IMR-90 (cell line): ENCODE results near the gene KDM5B. TPM values are rescaled to one million over a fixed set of nuclear protein-coding genes. Genes with fewer than 3 reads are reported as not detected.
A peak's percentile ranks its signal among the peaks of the same experiment; 100 is the strongest.

Experiments
- ATAC-seq: fragments of 200-7000 bp; cut with Tn5 transposase; 2 replicates; pipeline ENCODE4 v1.9.1; 2020; ENCODE audit warnings: low read depth, mild to moderate bottlenecking, moderate library complexity
- BruUV-seq: library from RNA; stranded (reverse); fragments of 400-500 nt; replicated peaks from 2 replicates; lab custom pipeline; 2021; lab: Mats Ljungman, UMichigan
- CTCF ChIA-PET: fragments of 300-600 bp; formaldehyde crosslinking; extraction: SDS; loops from one replicate; lab custom pipeline; 2021; ENCODE audit warnings: antibody characterized with exemption; lab: Yijun Ruan, JAX
- POLR2A ChIA-PET: fragments of 300-600 bp; sonication (Branson Sonifier 250); formaldehyde crosslinking; loops from one replicate; lab custom pipeline; 2022; ENCODE audit warnings: antibody characterized with exemption; ENCODE audit not compliant: unreplicated experiment; lab: Charles Lee
- DNase-seq: peaks from one replicate; pipeline ENCODE4 v3.0.0; 2013
- H2AFZ ChIP-seq: replicated peaks from 2 replicates; pipeline ENCODE3; 2013; ENCODE audit warnings: low read length, mild to moderate bottlenecking; ENCODE audit not compliant: poor library complexity
- H2AK5ac ChIP-seq: 2 replicates; pipeline ENCODE4 v1.6.1; 2013; ENCODE audit warnings: low read depth, low read length, inconsistent platforms
- H2AK9ac ChIP-seq: replicated peaks from 2 replicates; pipeline ENCODE3; 2013; ENCODE audit warnings: mild to moderate bottlenecking, low read depth, low read length, moderate library complexity; ENCODE audit not compliant: poor library complexity
- H2BK120ac ChIP-seq: 2 replicates; pipeline ENCODE4 v1.6.1; 2013; ENCODE audit warnings: low read depth, low read length, inconsistent platforms
- H2BK15ac ChIP-seq: 3 replicates; pipeline ENCODE4 v1.6.1; 2013; ENCODE audit warnings: low read depth, low read length, inconsistent platforms
- H2BK20ac ChIP-seq: 2 replicates; pipeline ENCODE4 v1.6.1; 2013; ENCODE audit warnings: low read depth, mild to moderate bottlenecking, inconsistent platforms, low read length, moderate library complexity
- H2BK5ac ChIP-seq: 2 replicates; pipeline ENCODE4 v1.6.1; 2013; ENCODE audit warnings: mild to moderate bottlenecking, low read depth, low read length, inconsistent platforms; ENCODE audit not compliant: poor library complexity, severe bottlenecking
- H3K14ac ChIP-seq: replicated peaks from 2 replicates; pipeline ENCODE4 v1.6.1; 2013; ENCODE audit warnings: low read depth, low read length, inconsistent platforms
- H3K18ac ChIP-seq: 2 replicates; pipeline ENCODE4 v1.6.1; 2013; ENCODE audit warnings: low read depth, low read length, control low read depth
- H3K23ac ChIP-seq: 2 replicates; pipeline ENCODE4 v1.6.1; 2013; ENCODE audit warnings: low read depth, low read length, inconsistent platforms
- H3K27ac ChIP-seq: 2 replicates; pipeline ENCODE4 v1.5.1; 2013; ENCODE audit warnings: mild to moderate bottlenecking, control low read depth, low read length; ENCODE audit not compliant: insufficient read depth
- H3K27me3 ChIP-seq: 2 replicates; pipeline ENCODE4 v1.6.1; 2013; ENCODE audit warnings: low read length; ENCODE audit not compliant: control insufficient read depth, insufficient read depth
- H3K36me3 ChIP-seq: 2 replicates; pipeline ENCODE4 v1.6.1; 2013; ENCODE audit warnings: low read length, mixed read lengths; ENCODE audit not compliant: control insufficient read depth, insufficient read depth
- H3K4ac ChIP-seq: 2 replicates; pipeline ENCODE4 v1.6.1; 2013; ENCODE audit warnings: low read depth, low read length, inconsistent platforms
- H3K4me1 ChIP-seq: 2 replicates; pipeline ENCODE4 v1.6.1; 2013; ENCODE audit warnings: low read length, mixed read lengths; ENCODE audit not compliant: control insufficient read depth, insufficient read depth
- H3K4me2 ChIP-seq: 2 replicates; pipeline ENCODE4 v1.6.1; 2013; ENCODE audit warnings: low read depth, mild to moderate bottlenecking, control low read depth, low read length, moderate library complexity
- H3K4me3 ChIP-seq: 2 replicates; pipeline ENCODE4 v1.5.1; 2013; ENCODE audit warnings: low read depth, mild to moderate bottlenecking, control low read depth, low read length, moderate library complexity; ENCODE audit not compliant: insufficient read depth
- H3K56ac ChIP-seq: 2 replicates; pipeline ENCODE4 v1.6.1; 2013; ENCODE audit warnings: low read length, inconsistent platforms; ENCODE audit not compliant: insufficient read depth; ENCODE audit errors: extremely low read depth
- H3K79me1 ChIP-seq, 2 experiments: 2 replicates each; pipeline ENCODE4 v1.6.1; 2013; ENCODE audit warnings: low read length in 2 of 2, inconsistent platforms in 1 of 2, low read depth in 1 of 2
- H3K9ac ChIP-seq: 2 replicates; pipeline ENCODE4 v1.6.1; 2013; ENCODE audit warnings: low read depth, low read length, control low read depth
- H3K9me1 ChIP-seq: 2 replicates; pipeline ENCODE4 v1.6.1; 2013; ENCODE audit warnings: low read length, inconsistent platforms; ENCODE audit not compliant: insufficient read depth
- H3K9me3 ChIP-seq: 2 replicates; pipeline ENCODE4 v1.6.1; 2013; ENCODE audit warnings: low read length; ENCODE audit not compliant: control insufficient read depth, insufficient read depth
- H4K20me1 ChIP-seq: 2 replicates; pipeline ENCODE4 v1.6.1; 2013; ENCODE audit warnings: low read length, inconsistent platforms; ENCODE audit not compliant: insufficient read depth
- H4K5ac ChIP-seq: 2 replicates; pipeline ENCODE4 v1.6.1; 2013; ENCODE audit warnings: mild to moderate bottlenecking, low read depth, low read length, control low read depth
- H4K8ac ChIP-seq, 2 experiments: 2 replicates each; pipeline ENCODE4 v1.6.1; 2013; ENCODE audit warnings: low read depth in 2 of 2, low read length in 2 of 2, control low read depth in 1 of 2, inconsistent platforms in 1 of 2
- H4K91ac ChIP-seq: 2 replicates; pipeline ENCODE4 v1.6.1; 2013; ENCODE audit warnings: low read depth, low read length, inconsistent platforms; ENCODE audit not compliant: insufficient read depth
- FOS ChIP-seq: fragments of 150-350 bp; IDR thresholded peaks from 2 replicates; pipeline ENCODE4 v1.6.1; 2016; ENCODE audit warnings: low read depth, low read length
- MAFK ChIP-seq: IDR thresholded peaks from 2 replicates; pipeline ENCODE4 v1.6.1; 2012; ENCODE audit warnings: low read depth, low read length, improper control_type of control experiment
- RCOR1 ChIP-seq: IDR thresholded peaks from 2 replicates; pipeline ENCODE4 v1.6.1; 2012; ENCODE audit warnings: mild to moderate bottlenecking, low read length, improper control_type of control experiment; ENCODE audit not compliant: insufficient replicate concordance
- RFX5 ChIP-seq: IDR thresholded peaks from 2 replicates; pipeline ENCODE4 v1.8.0; 2012; ENCODE audit warnings: low read depth, mild to moderate bottlenecking, low read length, moderate library complexity
- WGBS, 2 experiments: methylation state at CpG; one replicate each; pipeline versions ENCODE4 v1.1.5 to v1.1.7; 2013; ENCODE audit warnings: missing lambda C conversion rate in 2 of 2; ENCODE audit not compliant: insufficient read length in 1 of 2; ENCODE audit errors: extremely low coverage in 2 of 2; 5-methylcytosine and 5-hydroxymethylcytosine counted together
- dilution Hi-C: fragments of 300-500 bp; cut with HindIII; formaldehyde crosslinking; loops from one replicate; pipeline ENCODE4 v1.14.3; 2018; ENCODE audit warnings: low sequenced_read_pairs; ENCODE audit not compliant: unreplicated experiment
- in situ Hi-C: fragments of 300-500 bp; cut with MboI; formaldehyde crosslinking; loops from 3 replicates; pipeline ENCODE4 v1.14.3; 2019; ENCODE audit warnings: low sequenced_read_pairs, inconsistent platforms, mixed read lengths
- intact Hi-C: fragments of 100-400 bp; cut with micrococcal nuclease; formaldehyde crosslinking; loops from 2 replicates; pipeline ENCODE4 v1.10.0; 2022
- polyA plus RNA-seq, 3 experiments: library from polyadenylated mRNA; depleted of rRNA; stranded (reverse); fragments of >200 nt; gene quantifications; 2 replicates each; pipeline ENCODE4 v1.2.3, GENCODE V29; 2012; ENCODE audit warnings: low replicate concordance in 1 of 3
- total RNA-seq: library from RNA; depleted of rRNA; stranded (reverse); fragments of >200 nt; gene quantifications from 2 replicates; pipeline ENCODE4 v1.2.3, GENCODE V29; 2012
- TF ChIP-seq, protein P1 (sequence below): fragments of 150-350 bp; IDR thresholded peaks from 2 replicates; pipeline ENCODE4 v1.6.1; 2016; ENCODE audit warnings: low read depth, mild to moderate bottlenecking, low read length, moderate library complexity, borderline replicate concordance

The KDM5B gene
- total and polyA plus RNA-seq, 2 of the 4 experiments (the other 2 are of a cell fraction), result 28.8 to 82.1 TPM

GRCh38 chr1:202786804-202787203 is 21.4 kb downstream of the KDM5B start:
- Histone ChIP-seq H2BK15ac (no peak overlapping the region), H2AK9ac (no peak overlapping the region), H3K27me3 (no peaks in the 10 kb centered on the region), H3K4me2 (no peak overlapping the region), H3K36me3 (no peaks in the 10 kb centered on the region; the same call in 1 of the 2 replicates), H3K56ac (no peak overlapping the region), H3K27ac (no peak overlapping the region), H3K4me3 (no peak overlapping the region), H2BK5ac (no peak overlapping the region), H3K9me3 (no peaks in the 10 kb centered on the region), H3K9ac (no peak overlapping the region), H3K14ac (no peak overlapping the region), H2BK20ac (no peak overlapping the region), H3K18ac (no peak overlapping the region), H3K4me1 (no peaks in the 10 kb centered on the region), H4K91ac (no peak overlapping the region), H2AK5ac (no peak overlapping the region), H3K4ac (no peak overlapping the region), H3K9me1 (peaks cover 10% of the 10 kb centered on the region; the same call in 1 of the 2 replicates), H3K79me1 (peaks cover 12 to 77% of the 10 kb centered on the region in 2 experiments), H2BK120ac (no peak overlapping the region), H4K20me1 (peaks cover 98% of the 10 kb centered on the region), H4K8ac (no peak overlapping the region), H4K5ac (no peak overlapping the region), H3K23ac (no peak overlapping the region), H2AFZ (no peak overlapping the region)
- no TSS peak for BruUV-seq
- in situ Hi-C loops (no loop called here), dilution Hi-C loops (no loop called here), intact Hi-C loops (no loop called here)
- CTCF ChIA-PET, result no interaction called here
- POLR2A ChIA-PET, result interaction anchor here (0.6 kb wide), 1 partner anchor 140 kb away, joined by 3 read pairs; the partner anchor contains the start of gene KLHL12
- no peak for TF ChIP-seq RFX5
- TF ChIP-seq FOS, result no peak
- no peak for TF ChIP-seq RCOR1
- TF ChIP-seq, protein P1, sequence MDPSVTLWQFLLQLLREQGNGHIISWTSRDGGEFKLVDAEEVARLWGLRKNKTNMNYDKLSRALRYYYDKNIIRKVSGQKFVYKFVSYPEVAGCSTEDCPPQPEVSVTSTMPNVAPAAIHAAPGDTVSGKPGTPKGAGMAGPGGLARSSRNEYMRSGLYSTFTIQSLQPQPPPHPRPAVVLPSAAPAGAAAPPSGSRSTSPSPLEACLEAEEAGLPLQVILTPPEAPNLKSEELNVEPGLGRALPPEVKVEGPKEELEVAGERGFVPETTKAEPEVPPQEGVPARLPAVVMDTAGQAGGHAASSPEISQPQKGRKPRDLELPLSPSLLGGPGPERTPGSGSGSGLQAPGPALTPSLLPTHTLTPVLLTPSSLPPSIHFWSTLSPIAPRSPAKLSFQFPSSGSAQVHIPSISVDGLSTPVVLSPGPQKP, result no peak
- no peak for TF ChIP-seq MAFK
- peak; percentile 51 for DNase-seq
- 14% methylated on average over 1 of the region's 4 CpGs; no CpG with 5 or more reads in 1 of the 2 experiments for WGBS, 2 experiments
- peak; percentile 90 for ATAC-seq
